ENCODE results near the gene REC8.

GRCh38 chr14:24135834-24136683 is 35.8 kb upstream of the REC8 start, which contains the start of gene PSME1:
- TF ChIP-seq CTCF (conservative IDR thresholded peaks at IDR 0.05 in 1 of 2, IDR thresholded peaks at IDR 0.05 in 1 of 2; ENCODE audit: extremely low read depth in 1 of 2, insufficient read depth in 1 of 2, low read depth in 1 of 2, low read length in 2 of 2) (no peak), EZH2 (IDR thresholded peaks at IDR 0.05; ENCODE audit: borderline replicate concordance, low read length) (no peak)
